Testis (tissue), 2 donors: ENCODE data around the gene PCBP2.
"Not testable (repeated sequence)": the region's sequence is repeated elsewhere in the genome, so short reads cannot be mapped to it uniquely, and the experiment has no call there.

Experiments used
- CTCF ChIP-seq, 3 experiments: fragments of 450-650 bp in 2 of 3; fragments of 200-600 bp in 1 of 3; sonication (generic) in 1 of 3; IDR thresholded peaks; one replicate each; pipeline ENCODE4 v1.5.1; 2016 to 2019; ENCODE audit warnings: antibody characterized with exemption in 3 of 3, mild to moderate bottlenecking in 2 of 3, moderate library complexity in 1 of 3
- POLR2A ChIP-seq: fragments of 450-650 bp; IDR thresholded peaks from one replicate; pipeline ENCODE4 v1.6.1; 2017; ENCODE audit warnings: antibody characterized with exemption, mild to moderate bottlenecking, moderate library complexity

- TF ChIP-seq POLR2A; CTCF (IDR thresholded peaks at IDR 0.05): not testable (repeated sequence)
Observed at GRCh38 chr12:53417291-53417816, 34.5 kb upstream of the PCBP2 start.
